ENCODE measurements around the gene NUCB2.

NUCB2 gene

GRCh38 chr11:17333799-17334586 is 57.5 kb downstream of the NUCB2 start:
- no peak for DNase-seq (ENCODE audit: low spot score)

GRCh38 chr11:17343257-17343656 is 66.7 kb downstream of the NUCB2 start:
- no peak for DNase-seq (ENCODE audit: low spot score)

GRCh38 chr11:17343907-17344306 is 67.4 kb downstream of the NUCB2 start:
- no peak for DNase-seq (ENCODE audit: low spot score)

GRCh38 chr11:17347676-17348075 is 71.1 kb downstream of the NUCB2 start:
- no peak for DNase-seq (ENCODE audit: low spot score)

GRCh38 chr11:17350455-17351171 is 74.1 kb downstream of the NUCB2 start:
- no peak for DNase-seq (ENCODE audit: low spot score)

GRCh38 chr11:17351172-17351509 is 74.6 kb downstream of the NUCB2 start:
- DNase-seq (ENCODE audit: low spot score) = no peak

GRCh38 chr11:17351510-17352176 is 75.1 kb downstream of the NUCB2 start, which contains the start of gene NCR3LG1:
Gene NCR3LG1, plus strand, starts transcription at chr11:17351800. Its CDS starts 170 bp downstream, at chr11:17351970.
- DNase-seq (ENCODE audit: low spot score) = peak; percentile 26

GRCh38 chr11:17352950-17353820 is 76.6 kb downstream of the NUCB2 start:
- DNase-seq (ENCODE audit: low spot score) = peak; percentile 36

- peak; percentile 11 for DNase-seq (ENCODE audit: low spot score)
Measured at GRCh38 chr11:17353821-17354600, 77.5 kb downstream of the NUCB2 start.

GRCh38 chr11:17354601-17354991 is 78.1 kb downstream of the NUCB2 start:
- peak; percentile 64 for DNase-seq (ENCODE audit: low spot score)

GRCh38 chr11:17366495-17366894 is 90.0 kb downstream of the NUCB2 start:
- DNase-seq (ENCODE audit: low spot score) = no peak

GRCh38 chr11:17368551-17368950 is 92.0 kb downstream of the NUCB2 start:
- no peak for DNase-seq (ENCODE audit: low spot score)

GRCh38 chr11:17369094-17369493 is 92.6 kb downstream of the NUCB2 start:
- DNase-seq (ENCODE audit: low spot score) = no peak

- no peak for DNase-seq (ENCODE audit: low spot score)
Measured at GRCh38 chr11:17369684-17370243, 93.2 kb downstream of the NUCB2 start.

- no peak for DNase-seq (ENCODE audit: low spot score)
Measured at GRCh38 chr11:17371614-17372013, 95.1 kb downstream of the NUCB2 start.

GRCh38 chr11:17375547-17375946 is 99.0 kb downstream of the NUCB2 start:
- no peak for DNase-seq (ENCODE audit: low spot score)

- DNase-seq (ENCODE audit: low spot score) = no peak
Measured at GRCh38 chr11:17376493-17376892, 100.0 kb downstream of the NUCB2 start.

GRCh38 chr11:17378655-17379054 is 102.1 kb downstream of the NUCB2 start:
- DNase-seq (ENCODE audit: low spot score) = no peak

- DNase-seq (ENCODE audit: low spot score) = no peak
Measured at GRCh38 chr11:17379383-17380180, 103.0 kb downstream of the NUCB2 start.

GRCh38 chr11:17381156-17381555 is 104.6 kb downstream of the NUCB2 start:
- no peak for DNase-seq (ENCODE audit: low spot score)
